ENCODE measurements around the gene PVRIG.
"Not testable (repeated sequence)": the region's sequence is repeated elsewhere in the genome, so short reads cannot be mapped to it uniquely, and the experiment has no call there.

GRCh38 chr7:100234660-100235317, 15.0 kb downstream of the PVRIG start:
- not testable (repeated sequence) for TF ChIP-seq TARDBP (IDR thresholded peaks at IDR 0.05); FOXK2 (IDR thresholded peaks at IDR 0.05); ELF4 (IDR thresholded peaks at IDR 0.05); NFRKB (IDR thresholded peaks at IDR 0.05); BHLHE40 (IDR thresholded peaks at IDR 0.05; ENCODE audit: borderline replicate concordance); SP1 (IDR thresholded peaks at IDR 0.05); FOXM1 (IDR thresholded peaks at IDR 0.05; ENCODE audit: borderline replicate concordance); CTBP1 (IDR thresholded peaks at IDR 0.05; ENCODE audit: borderline replicate concordance)
